CD1c-positive myeloid dendritic cell (primary cell): Measurements from ENCODE around the gene TDO2.
"Not testable (repeated sequence)": the region's sequence is repeated elsewhere in the genome, so short reads cannot be mapped to it uniquely, and the experiment has no call there.

Experiments
- DNase-seq: peaks from one replicate; pipeline ENCODE4 v3.0.0-alpha.2; 2016; ENCODE audit errors: extremely low spot score

TDO2 gene

GRCh38 chr4:155907556-155907955 lies 4.1 kb downstream of the TDO2 start:
- DNase-seq = no peak

DNA sequence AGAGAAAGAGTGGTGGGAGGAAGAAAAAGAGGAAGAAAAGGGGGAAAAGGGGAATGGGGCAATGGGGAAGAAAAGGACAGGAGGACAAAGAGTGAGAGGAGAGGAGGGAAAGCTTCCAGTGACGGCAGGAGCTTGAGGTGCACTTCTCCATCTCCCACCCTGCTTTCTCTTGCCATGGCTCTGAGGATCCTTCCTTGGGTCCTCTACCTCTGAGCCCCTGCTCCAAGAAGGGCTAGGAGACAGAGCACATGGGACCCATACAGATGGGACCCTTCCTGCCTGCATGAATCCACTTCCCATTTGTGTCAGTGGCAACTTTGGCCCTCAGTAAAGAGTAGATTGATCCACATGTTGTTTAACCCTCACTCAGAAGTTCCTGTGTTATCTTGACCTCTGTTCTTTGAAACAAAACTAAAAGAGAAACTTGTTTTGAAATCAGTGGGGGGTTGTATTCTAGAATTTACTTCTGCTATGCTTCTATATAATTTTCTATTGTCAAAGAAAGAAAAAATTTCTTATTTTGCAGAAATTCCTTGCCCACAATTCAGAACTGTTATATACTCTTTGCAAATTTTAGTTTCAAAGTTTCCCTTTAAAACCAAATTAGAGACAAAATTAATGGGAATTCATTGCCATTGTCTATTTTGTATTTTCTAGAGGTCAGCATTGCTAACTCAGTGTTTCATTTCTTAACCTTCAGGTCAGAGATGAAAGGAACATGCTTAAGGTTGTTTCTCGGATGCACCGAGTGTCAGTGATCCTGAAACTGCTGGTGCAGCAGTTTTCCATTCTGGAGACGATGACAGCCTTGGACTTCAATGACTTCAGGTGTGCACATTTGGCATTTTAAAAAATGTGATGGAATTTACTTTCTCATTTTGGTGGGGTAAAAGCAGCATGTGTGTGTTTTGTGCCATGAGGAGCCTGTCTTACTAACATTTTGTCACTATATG lies 5.0 kb downstream of the TDO2 start:
- DNase-seq = no peak

GRCh38 chr4:155909615-155910226 lies 6.2 kb downstream of the TDO2 start:
- DNase-seq = no peak

GRCh38 chr4:155911905-155912304 lies 8.4 kb downstream of the TDO2 start:
- DNase-seq = no peak

- no peak for DNase-seq
Observed at GRCh38 chr4:155914782-155915181, 11.3 kb downstream of the TDO2 start.

- no peak for DNase-seq
Observed at GRCh38 chr4:155921597-155921996, 18.1 kb downstream of the TDO2 start.

- no peak for DNase-seq
Observed at GRCh38 chr4:155924637-155925036, 21.1 kb downstream of the TDO2 start.

DNA sequence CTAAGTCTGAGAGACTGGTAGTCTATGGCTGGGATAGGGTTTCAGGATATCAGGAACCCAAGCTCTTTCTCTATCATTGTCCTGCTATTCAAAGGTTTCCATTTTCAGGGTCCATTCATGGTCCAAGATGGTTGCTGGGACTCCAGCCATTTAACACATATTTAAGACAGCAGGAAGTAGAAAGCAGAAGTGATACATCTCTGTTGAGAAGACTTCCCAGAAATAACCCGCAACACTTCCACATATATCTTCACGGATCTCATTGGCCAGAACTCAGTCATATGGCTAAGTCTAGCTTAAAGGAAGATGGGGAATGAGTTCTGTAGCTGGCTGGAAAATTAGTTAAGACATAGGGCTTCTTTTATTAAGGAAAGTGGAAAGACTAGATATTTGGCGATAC lies 26.3 kb downstream of the TDO2 start:
- DNase-seq = peak; percentile 58

GRCh38 chr4:155930330-155930729 lies 26.8 kb downstream of the TDO2 start:
- no peak for DNase-seq

GRCh38 chr4:155931634-155932033 lies 28.1 kb downstream of the TDO2 start:
- no peak for DNase-seq

DNA sequence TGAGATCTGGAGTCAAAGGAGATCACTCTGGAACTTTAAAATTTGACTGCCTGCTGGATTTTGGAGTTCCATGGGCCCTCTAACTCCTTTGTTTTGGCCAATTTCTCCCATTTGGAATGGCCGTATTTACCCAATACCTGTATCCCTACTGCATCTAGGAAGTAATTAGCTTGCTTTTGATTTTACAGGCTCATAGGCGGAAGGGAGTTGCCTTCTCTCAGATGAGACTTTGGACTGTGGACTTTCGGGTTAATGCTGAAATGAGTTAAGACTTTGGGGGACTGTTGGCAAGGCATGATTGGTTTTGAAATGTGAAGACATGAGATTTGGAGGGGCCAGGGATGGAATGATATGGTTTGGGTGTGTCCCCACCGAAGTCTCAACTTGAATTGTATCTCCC lies 31.1 kb downstream of the TDO2 start:
- not testable (repeated sequence) for DNase-seq

DNA sequence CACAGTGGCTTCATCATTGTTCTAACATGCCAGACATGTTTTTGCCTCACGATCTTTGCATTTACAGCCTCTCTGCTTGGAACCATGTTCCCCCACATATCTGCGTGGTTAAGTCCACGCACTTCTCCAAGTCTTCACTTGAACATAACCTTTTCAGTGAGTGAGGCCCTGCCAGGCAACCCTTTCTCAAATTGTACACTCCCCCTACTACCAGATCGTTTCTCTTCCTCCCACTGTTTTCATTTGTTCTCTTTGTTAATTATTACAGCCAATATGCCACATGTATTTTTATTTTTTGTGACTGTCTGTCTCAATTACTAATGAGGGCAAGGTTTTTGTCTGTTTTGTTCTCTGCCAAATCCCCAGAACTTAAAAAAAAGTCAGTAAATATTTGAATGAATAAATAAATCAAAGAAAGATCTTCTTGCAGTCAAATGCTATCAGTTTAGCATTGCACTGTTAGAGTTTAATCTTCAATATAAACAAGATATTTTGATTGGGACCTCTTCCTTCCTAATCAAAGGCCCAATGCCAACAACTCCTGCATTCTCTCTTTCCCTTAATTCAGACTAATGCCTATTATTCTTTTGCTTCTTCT lies 32.0 kb downstream of the TDO2 start:
- DNase-seq = no peak

DNA sequence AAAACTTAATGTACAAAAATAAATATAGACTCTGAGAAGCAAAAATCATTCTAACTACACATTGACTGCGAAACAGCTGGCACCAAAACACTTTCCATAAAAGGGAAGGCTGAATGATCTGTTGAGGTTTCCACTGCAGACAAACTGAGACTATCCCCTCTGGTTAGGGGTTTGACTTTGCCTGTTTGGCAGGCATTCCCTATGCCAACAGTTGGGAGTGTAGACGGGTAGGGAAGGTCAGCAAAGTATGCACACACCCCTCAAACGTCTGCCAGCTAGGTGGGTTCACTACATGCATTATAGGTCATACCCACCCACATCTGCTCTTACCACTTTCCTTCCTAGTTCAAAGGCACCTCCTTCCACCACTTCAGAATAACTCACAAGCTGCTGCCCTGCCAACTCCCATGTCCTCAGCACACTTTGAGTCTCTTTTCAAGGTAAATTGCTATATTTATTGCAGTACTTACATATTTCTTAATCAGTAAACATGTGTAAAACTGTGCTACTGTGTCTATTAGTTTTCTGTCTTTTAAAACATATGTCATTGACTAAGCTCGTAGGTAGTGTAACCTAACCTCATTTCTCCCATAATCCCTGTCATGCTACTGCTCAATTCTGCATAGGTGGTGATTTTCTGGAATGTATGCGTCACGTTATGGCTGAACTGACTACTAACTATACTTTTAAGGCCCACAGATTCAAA lies 37.7 kb downstream of the TDO2 start:
- DNase-seq = no peak

DNA sequence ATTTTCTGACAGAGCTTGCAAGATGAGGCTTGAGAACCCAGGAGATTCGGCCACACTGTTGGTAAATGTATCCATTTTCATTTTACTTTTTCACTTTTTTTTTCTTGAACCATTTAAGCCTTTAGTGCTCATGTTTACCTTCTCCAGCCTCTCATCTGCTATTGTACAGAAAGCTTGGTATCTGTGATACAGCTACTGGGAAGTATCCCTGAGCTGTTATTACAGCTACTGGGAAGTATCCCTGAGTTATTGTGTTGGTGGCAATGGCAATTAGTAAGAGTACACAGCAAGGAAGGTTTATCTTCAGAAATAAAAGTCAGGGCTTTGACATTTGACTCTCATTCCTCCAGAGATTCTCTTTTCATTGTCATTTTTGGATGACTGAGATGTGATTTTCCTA lies 38.3 kb downstream of the TDO2 start:
- DNase-seq = no peak

DNA sequence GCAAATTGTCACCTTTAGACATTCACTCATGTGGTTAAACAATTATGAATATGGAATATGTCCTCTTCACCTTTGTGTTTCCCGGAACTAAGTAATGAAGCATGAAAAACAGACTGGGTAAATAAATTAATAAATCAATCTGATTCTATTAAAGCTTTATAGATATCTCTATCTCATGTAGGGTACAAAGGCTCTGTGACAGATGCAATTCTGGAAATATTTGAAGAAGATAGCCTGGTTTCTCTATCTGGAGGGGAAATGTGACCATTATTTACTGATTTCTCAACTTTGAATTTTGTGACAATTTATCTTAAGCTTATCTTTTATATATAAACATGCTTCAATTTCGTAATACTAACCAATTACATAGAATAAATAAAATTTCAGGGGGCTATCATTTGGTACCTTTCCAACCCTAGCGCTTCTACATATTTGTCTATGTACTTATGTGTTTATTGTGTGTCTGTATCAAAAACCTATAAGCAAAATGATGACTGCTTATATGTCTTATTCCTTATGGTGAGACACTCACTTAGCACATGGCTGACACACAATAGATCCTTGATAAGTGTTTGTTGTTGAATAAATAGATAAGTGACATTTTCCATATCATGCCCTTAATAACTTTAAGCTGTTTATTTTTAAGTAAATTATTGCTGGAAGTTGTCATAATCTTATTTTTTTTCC lies 40.3 kb downstream of the TDO2 start:
- DNase-seq = no peak

DNA sequence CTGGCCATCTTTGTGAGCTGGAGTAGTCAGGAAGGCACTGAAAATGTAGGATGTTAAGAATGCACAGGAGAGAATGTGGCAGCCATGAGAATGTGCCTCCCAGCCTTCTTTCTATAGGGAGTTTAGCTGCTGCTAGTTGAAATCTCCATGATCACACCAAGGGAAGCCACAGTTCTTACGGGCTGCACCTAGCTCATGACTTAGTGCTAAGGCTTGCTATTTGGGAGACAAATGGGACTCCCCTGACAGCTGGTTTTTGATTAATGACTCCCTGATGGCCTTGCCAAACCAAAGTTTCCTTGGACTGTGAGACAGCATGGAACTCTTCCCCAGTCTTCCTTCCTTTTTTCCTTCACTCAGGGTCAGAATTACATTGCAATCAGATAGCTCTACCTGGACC lies 41.0 kb downstream of the TDO2 start:
- no peak for DNase-seq

- no peak for DNase-seq
Observed at GRCh38 chr4:155946486-155946885, 43.0 kb downstream of the TDO2 start.

- no peak for DNase-seq
Observed at GRCh38 chr4:155948541-155948940, 45.0 kb downstream of the TDO2 start.

GRCh38 chr4:155950461-155950860 lies 47.0 kb downstream of the TDO2 start:
- DNase-seq = no peak

DNA sequence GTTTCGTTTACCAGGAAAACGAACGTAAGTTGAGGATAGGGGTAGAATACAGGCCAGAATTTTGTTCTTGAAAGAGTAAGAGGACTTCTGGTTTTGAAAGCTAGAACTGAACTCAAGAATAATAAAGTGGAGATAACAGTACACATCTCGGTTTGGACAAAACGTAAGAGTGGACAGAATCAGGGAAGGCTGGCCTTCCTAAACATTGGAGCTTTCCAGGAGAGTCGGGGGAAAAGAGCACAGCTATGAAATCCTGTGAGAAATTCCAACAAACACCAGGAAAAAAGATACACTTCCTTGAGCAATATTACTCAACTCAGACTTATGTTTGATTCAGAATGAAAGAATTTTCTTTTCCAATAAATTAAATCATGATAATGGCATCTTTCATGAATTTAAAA lies 49.0 kb downstream of the TDO2 start:
- no peak for DNase-seq
